COLO829 (cell line): ENCODE measurements around the gene TRIM9.
"Not testable (repeated sequence)": the region's sequence is repeated elsewhere in the genome, so short reads cannot be mapped to it uniquely, and the experiment has no call there.

Experiments used
- DNase-seq: peaks from one replicate; pipeline ENCODE4 v3.0.0; 2012; ENCODE audit warnings: low spot score

The TRIM9 gene

DNA sequence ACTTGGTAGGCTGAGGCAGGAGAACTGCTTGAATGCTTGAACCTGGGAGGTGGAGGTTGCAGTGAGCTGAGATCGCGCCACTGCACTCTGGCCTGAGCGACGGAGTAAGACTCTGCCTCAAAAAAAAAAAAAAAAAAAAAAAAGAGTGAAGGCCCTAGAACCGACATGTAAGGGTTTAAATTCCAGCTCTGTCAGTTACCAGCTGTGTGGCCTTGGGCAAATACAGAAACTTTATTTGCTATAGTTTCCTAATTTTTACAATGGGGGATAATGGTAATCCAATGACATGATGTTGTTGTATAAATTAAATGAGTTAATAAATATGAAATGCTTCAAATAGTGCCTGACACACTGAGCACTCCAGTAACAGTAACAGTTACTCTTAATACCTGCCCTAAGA, 131.0 kb downstream of the TRIM9 start:
- DNase-seq: no peak

DNA sequence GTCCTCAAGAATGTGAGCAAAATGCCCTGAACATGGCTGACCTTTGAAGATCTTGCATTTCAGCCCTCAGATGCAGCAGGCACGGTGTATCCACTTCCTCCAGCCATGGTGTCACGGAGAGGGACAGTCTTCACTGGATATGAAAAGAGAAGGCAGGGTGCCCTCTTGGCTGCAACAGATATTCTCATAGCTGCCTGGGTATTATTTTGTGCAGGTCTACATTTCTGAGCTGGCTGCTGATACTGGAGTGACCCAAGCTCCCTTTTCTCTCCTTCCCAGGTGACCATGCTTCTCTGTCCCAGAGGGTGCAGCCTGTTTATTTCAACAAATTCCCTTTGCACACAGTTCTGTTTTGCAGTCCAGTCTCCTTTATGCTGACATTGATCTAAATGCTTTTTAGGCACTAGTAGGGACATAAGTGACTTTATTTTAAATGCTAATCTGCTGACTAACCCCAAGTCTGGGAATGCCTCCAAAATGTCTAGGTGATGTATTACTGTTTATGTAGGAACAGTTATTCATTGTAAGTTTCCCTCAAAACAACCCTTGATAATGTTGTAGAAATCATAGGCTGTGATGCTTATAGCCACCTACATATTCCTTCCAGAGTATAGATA, 133.2 kb downstream of the TRIM9 start:
- peak; percentile 63 for DNase-seq

GRCh38 chr14:50957296-50957695, 137.6 kb downstream of the TRIM9 start:
- peak; percentile 73 for DNase-seq

DNA sequence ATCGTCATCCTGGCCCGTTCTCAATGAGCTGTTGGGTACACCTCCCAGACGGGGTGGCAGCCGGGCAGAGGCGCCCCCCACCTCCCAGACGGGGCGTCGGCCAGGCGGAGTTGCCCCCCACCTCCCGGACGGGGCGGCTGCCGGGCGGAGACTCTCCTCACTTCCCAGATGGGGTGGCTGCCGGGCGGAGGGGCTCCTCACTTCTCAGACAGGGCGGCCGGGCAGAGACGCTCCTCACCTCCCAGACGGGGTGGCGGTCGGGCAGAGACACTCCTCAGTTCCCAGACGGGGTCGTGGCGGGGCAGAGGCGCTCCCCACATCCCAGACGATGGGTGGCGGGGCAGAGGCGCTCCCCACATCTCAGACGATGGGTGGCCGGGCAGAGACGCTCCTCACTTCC, 138.5 kb downstream of the TRIM9 start:
- DNase-seq: not testable (repeated sequence)

DNA sequence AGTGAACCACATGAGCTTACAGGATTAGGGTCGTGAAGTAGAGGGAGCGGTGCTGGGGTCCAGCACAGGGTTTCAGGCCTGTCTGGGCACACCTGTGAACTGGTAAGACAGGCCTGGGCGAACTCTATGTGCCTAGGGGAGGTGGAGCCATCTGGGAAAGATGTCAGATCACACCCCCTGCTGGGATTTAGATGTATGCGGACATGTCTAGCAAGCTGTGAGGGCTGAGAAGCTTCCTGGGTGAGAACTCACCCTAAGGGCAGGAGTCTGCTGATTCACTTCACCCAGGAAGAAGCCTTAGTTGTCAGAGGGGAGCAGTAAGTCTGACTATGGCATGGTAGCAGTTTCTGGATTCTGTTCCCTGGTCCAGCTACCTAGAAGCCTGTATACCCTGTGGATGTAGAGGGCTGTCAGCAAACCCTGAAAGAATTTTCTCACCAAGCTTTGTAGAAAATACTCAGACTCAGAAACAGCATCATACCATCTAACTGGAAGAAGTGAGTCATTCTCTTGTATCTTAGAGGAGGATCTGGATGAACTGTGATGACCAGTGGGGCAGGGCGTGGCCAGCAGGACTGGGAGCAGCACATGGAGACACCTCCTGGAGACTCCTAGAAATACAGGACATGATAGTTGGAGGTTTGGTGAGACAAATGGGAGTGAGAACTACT, 139.4 kb downstream of the TRIM9 start:
- peak; percentile 98 for DNase-seq

DNA sequence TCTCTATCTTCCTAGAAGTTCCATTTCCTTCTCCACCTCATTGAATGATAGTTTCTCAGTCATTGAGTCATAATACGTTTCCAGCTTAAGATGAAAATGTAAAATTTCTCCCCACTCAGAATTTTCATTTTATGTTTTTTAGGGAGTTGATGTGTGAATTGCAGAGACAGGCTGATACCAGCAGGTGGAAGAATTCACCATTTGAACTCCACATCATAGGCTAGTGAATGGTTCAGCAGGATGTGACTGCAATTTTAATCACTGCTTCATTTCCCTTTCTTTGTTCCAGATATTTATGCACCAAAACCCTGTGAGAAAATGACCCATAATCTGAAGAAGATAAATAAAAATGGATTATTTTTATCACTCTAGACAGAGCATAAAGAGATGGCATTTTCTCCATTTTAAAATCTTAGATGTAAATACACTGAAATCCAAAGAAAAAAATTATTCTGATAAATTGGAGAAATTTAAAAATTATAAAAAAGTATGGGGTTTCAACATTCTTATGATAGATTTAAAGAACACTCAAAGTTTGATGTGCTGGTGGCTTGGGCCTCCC, 140.0 kb downstream of the TRIM9 start:
- DNase-seq: peak; percentile 48

DNA sequence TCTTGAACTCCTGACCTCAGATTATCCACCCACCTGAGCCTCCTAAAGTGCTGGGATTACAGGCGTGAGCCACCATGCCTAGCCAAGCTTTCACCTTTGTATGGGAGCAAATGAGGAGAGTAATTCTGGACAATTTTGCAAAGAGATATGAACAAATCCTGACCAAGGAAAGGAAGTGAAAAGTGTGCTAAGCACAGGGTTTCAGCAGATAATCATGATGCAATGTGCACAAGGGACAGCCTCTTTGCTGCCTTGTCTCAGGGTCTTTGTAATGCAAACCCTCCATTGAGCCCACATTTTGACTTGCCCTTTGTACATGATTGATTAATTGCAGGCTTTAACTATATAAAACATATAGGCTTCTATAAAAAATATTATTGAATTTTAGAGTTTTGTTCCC, 141.4 kb downstream of the TRIM9 start:
- no peak for DNase-seq

- DNase-seq: no peak
These were observed 143.9 kb downstream of the TRIM9 start for GRCh38 chr14:50951032-50951431.

DNA sequence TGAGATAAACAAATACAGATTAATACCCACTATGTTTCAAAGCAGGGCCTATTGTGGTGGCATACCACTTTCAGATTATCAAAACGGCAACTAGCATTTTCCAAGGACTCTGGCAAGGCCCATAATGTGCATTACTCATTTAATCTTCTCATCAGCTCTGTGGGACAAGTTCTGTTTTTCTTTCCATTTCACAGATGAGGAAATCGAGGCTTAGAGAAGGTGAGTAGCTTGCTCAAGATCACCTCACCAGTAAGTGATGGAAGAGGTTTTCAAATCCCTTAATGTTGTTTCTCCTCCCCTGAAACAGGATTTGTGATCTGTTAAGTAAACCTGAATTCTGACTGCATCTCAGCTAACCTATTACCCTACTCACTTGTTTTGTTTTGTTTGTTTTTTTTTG, 146.7 kb downstream of the TRIM9 start:
- DNase-seq: no peak

- peak; percentile 67 for DNase-seq
These were observed 147.5 kb downstream of the TRIM9 start for GRCh38 chr14:50947446-50947845.

- DNase-seq: no peak
These were observed 148.5 kb downstream of the TRIM9 start for GRCh38 chr14:50946234-50946935.

- DNase-seq: peak; percentile 83
These were observed 150.1 kb downstream of the TRIM9 start for GRCh38 chr14:50944647-50945413.

GRCh38 chr14:50943943-50944646, 150.8 kb downstream of the TRIM9 start, which contains the start of gene PYGL:
PYGL (minus strand) TSS chr14:50944483; CDS start chr14:50944403, 80 bp downstream.
- peak; percentile 49 for DNase-seq

GRCh38 chr14:50943261-50943942, 151.5 kb downstream of the TRIM9 start:
- DNase-seq: peak; percentile 48

GRCh38 chr14:50941638-50942037, 153.3 kb downstream of the TRIM9 start:
- not testable (repeated sequence) for DNase-seq

DNA sequence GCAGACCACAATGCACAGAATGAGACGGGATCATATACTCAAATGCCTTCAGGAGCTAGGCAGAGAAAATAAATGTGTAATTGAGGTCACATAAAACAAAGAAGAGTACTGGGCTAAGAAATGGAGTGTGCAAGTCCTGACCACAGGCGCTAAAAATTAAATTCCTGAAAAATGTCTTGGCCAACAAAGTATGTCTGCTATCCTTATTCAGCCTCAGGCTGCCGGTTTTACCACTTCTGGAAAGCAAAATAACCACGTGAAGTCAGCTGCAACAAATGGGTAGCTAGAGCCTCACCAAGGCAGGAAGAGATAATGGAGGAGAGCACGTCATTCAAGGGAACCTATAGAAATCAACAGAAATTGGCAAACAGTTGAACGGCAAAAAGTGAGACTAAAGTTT, 153.8 kb downstream of the TRIM9 start:
- no peak for DNase-seq

DNA sequence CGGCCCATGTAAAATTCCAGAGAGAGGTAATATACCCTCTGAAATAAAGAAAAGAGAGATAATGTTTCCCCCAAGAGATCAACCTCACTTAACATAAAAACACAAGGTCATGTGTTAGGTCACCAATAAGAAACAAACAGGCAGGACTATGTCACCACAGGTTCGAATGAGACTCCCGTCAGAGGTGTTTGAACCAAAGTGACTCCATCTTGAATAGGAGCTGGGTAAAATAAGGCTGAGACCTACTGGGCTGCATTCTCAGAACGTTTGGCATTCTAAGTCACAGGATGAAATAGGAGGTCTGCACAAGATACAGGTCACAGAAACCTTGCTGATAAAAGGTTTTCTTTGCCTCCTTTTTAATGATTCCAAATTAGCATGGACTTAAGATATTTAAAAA, 157.1 kb downstream of the TRIM9 start:
- no peak for DNase-seq

- no peak for DNase-seq
These were observed 157.6 kb downstream of the TRIM9 start for GRCh38 chr14:50937325-50937724.

DNA sequence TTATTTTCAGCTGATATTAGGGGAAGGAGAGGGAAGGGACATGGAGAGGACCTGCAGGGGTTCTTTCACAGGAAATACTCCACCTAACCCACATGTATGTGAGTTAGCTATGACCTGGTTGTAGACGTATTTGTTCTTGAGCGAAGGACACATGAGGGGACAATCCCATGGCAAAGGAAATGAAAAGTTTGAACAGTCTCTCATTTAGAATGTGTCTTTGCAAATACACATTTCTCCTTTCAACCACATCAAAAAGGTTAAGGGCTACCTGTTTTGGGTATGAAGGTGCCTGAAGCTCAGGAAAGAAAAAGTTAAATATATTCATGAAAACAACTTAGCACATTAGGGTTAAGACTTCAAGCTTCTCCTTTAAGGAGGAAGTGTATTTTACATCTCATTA, 158.0 kb downstream of the TRIM9 start:
- DNase-seq: no peak

DNA sequence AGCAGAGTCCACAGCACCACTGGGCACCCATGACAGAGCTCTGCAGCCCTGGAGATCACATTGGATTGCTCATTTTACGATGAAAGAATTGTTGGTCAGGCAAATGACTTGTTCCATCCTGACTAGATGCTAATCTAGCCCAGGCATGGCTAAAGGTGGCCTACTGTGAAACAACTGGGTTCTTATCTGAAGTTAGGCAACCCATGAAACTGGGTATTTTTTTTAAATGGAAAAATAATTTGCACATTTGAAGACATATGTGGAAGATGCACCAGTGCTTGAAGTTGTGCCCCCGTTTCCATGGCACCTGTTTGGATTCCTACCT, 158.9 kb downstream of the TRIM9 start:
- DNase-seq: no peak
